Activated CD8-positive, alpha-beta T cell treated with anti-CD3 and anti-CD28 coated beads for 36 hours (primary cell): ENCODE results near the gene ADNP2. TPM values are rescaled to one million over a fixed set of nuclear protein-coding genes. Genes with fewer than 3 reads are reported as not detected.

Experiments used
- ATAC-seq: fragments of 200-7000 bp; cut with Tn5 transposase; one replicate; pipeline ENCODE4 v1.10.0; 2021; ENCODE audit warnings: mild to moderate bottlenecking, moderate library complexity
- CTCF ChIA-PET: fragments of 350-600 bp; sonication (Branson Sonifier 250); formaldehyde crosslinking; loops from one replicate; lab custom pipeline; 2021; ENCODE audit warnings: antibody characterized with exemption; lab: Charles Lee
- POLR2A ChIA-PET: fragments of 350-600 bp; sonication (Branson Sonifier 250); formaldehyde crosslinking; loops from one replicate; lab custom pipeline; 2021; ENCODE audit warnings: antibody characterized with exemption; lab: Charles Lee
- DNase-seq: peaks from one replicate; pipeline ENCODE4 v3.0.0-alpha.2; 2020
- H3K27ac Mint-ChIP-seq: one replicate; pipeline ENCODE4 v1.8.0; 2021; ENCODE audit warnings: mild to moderate bottlenecking, mixed read lengths
- H3K27me3 Mint-ChIP-seq: one replicate; pipeline ENCODE4 v1.8.0; 2021; ENCODE audit warnings: mixed read lengths
- H3K36me3 Mint-ChIP-seq: one replicate; pipeline ENCODE4 v1.8.0; 2021; ENCODE audit warnings: low read depth, mixed read lengths
- H3K4me1 Mint-ChIP-seq: one replicate; pipeline ENCODE4 v1.8.0; 2021; ENCODE audit warnings: low read depth, mixed read lengths
- H3K4me3 Mint-ChIP-seq: one replicate; pipeline ENCODE4 v1.8.0; 2021; ENCODE audit warnings: mild to moderate bottlenecking, moderate library complexity, mixed read lengths
- H3K9me3 Mint-ChIP-seq: one replicate; pipeline ENCODE4 v1.8.0; 2021; ENCODE audit warnings: mixed read lengths
- intact Hi-C: fragments of 100-400 bp; cut with micrococcal nuclease; formaldehyde crosslinking; loops from one replicate; pipeline ENCODE4 v1.10.0; 2022
- total RNA-seq, 2 experiments: library from RNA; stranded (reverse); gene quantifications; one replicate each; pipeline ENCODE4 v1.2.3, GENCODE V29; 2021
- TF ChIP-seq, protein P1 (sequence below): fragments of 200-600 bp; IDR thresholded peaks from one replicate; pipeline ENCODE4 v1.8.0; 2022; ENCODE audit warnings: antibody characterized with exemption, mild to moderate bottlenecking

ADNP2 gene
- total RNA-seq, 2 experiments from 2014 or later = 22.1 to 22.5 TPM

DNA sequence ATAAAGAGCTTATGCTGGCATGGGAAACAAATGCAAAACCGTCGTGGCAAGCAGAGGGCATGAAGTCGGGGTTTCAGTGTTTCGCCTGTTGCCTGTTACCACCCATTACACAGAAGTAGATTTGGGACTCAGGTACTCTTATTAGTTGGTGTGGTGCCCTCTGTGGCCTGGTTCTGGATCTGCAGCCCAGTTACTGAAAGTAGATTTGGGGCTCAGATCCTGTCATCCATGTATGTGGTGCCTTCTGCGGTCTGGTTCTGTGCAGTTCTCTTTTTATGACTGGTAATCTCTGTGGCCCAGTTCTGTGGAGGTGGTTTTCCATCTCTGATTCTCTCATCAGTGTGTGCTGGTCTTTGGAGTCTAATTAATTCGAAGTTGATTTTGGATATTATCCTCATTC lies 45.2 kb downstream of the ADNP2 start:
- H3K27me3 Mint-ChIP-seq = peaks cover 7% of the 10 kb centered on the region
- no peak overlapping the region for H3K27ac Mint-ChIP-seq
- ChIA-PET CTCF (interaction anchor here (0.8 to 2.0 kb wide), 5 partner anchors 9 to 71 kb away, joined by 3 to 7 read pairs (median 4); no protein-coding TSS in a partner anchor), POLR2A (interaction anchor here (1.0 kb wide), 1 partner anchor 86 kb away, joined by 3 read pairs; no protein-coding TSS in a partner anchor)
- no peak overlapping the region for H3K4me3 Mint-ChIP-seq
- H3K36me3 Mint-ChIP-seq = peaks cover under 1% of the 10 kb centered on the region
- peaks cover 4% of the 10 kb centered on the region for H3K4me1 Mint-ChIP-seq
- H3K9me3 Mint-ChIP-seq = no peaks in the 10 kb centered on the region
- TF ChIP-seq, protein P1, sequence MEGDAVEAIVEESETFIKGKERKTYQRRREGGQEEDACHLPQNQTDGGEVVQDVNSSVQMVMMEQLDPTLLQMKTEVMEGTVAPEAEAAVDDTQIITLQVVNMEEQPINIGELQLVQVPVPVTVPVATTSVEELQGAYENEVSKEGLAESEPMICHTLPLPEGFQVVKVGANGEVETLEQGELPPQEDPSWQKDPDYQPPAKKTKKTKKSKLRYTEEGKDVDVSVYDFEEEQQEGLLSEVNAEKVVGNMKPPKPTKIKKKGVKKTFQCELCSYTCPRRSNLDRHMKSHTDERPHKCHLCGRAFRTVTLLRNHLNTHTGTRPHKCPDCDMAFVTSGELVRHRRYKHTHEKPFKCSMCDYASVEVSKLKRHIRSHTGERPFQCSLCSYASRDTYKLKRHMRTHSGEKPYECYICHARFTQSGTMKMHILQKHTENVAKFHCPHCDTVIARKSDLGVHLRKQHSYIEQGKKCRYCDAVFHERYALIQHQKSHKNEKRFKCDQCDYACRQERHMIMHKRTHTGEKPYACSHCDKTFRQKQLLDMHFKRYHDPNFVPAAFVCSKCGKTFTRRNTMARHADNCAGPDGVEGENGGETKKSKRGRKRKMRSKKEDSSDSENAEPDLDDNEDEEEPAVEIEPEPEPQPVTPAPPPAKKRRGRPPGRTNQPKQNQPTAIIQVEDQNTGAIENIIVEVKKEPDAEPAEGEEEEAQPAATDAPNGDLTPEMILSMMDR = peak; percentile 59
- ATAC-seq (peak; percentile 90), DNase-seq (peak; percentile 77)
- intact Hi-C loops = no loop called here

DNA sequence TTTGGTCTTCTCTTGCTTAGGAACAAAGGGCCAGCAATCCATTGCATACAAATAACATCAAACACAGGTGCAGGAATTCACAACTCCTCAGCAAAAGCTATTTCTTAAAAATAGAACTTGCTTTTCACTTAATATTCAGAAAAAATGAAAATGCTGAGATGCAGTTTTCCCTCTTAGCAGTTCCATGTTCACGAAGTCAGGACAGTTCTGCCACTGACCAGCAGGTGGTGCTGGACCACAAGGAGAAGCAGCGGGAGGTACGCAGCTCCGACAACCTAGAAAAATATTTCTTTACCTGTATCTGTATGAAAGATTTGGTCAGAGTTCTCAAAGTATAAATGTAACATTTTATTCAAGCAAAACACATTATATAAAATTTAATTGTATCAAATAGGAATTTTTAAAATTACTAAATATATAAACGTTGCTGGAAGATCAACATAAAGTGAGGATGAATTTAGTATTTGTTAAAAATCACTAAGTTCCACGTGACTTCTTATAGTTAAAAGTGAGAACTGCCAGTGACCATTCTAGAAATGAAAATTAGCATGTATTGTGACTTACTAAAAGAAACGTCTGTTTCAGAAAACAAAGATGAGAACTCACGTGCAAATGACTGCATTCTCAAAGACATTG lies 48.8 kb downstream of the ADNP2 start:
- TF ChIP-seq, protein P1 = peak; percentile 98
- ChIA-PET POLR2A (interaction anchor here (1.3 kb wide), 1 partner anchor 99 kb away, joined by 4 read pairs; no protein-coding TSS in a partner anchor), CTCF (interaction anchor here (0.6 to 5.4 kb wide), 35 partner anchors 9 to 287 kb away, joined by 3 to 61 read pairs (median 5); partner anchors contain the start of gene PARD6G)
- no peaks in the 10 kb centered on the region for H3K36me3 Mint-ChIP-seq
- peaks cover 9% of the 10 kb centered on the region for H3K27me3 Mint-ChIP-seq
- no peaks in the 10 kb centered on the region for H3K9me3 Mint-ChIP-seq
- DNase-seq (peak; percentile 88), ATAC-seq (peak; percentile 70)
- H3K27ac Mint-ChIP-seq = no peak overlapping the region
- H3K4me3 Mint-ChIP-seq = no peak overlapping the region
- peaks cover 5% of the 10 kb centered on the region for H3K4me1 Mint-ChIP-seq
- intact Hi-C loops = no loop called here

DNA sequence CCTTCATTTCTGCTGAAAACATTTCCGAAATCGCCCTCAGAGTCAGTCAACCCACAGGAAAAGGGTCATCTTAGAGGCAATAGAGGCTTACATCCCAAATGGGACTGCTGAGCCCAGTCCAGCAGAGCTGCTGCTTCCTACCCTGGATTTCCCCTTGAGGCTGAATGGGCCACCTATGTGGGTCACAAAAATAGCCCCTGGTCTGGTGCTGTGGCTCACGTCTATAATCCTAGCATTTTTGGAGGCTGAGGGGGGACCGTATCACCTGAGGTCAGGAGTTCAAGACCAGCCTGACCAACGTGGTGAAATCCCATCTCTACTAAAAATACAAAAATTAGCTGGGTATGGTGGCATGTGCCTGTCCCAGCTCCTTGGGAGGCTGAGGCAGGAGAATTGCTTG lies 49.3 kb downstream of the ADNP2 start:
- Mint-ChIP-seq H3K27me3 (peaks cover 9% of the 10 kb centered on the region), H3K4me1 (peaks cover 5% of the 10 kb centered on the region), H3K9me3 (no peaks in the 10 kb centered on the region), H3K27ac (no peak overlapping the region), H3K4me3 (no peak overlapping the region), H3K36me3 (no peaks in the 10 kb centered on the region)
- TF ChIP-seq, protein P1 = no peak
- ATAC-seq = no peak
- no peak for DNase-seq
- intact Hi-C loops = no loop called here
- CTCF ChIA-PET = interaction anchor here (0.7 to 5.4 kb wide), 31 partner anchors 9 to 288 kb away, joined by 3 to 61 read pairs (median 6); partner anchors contain the start of gene PARD6G
- POLR2A ChIA-PET = interaction anchor here (0.6 to 1.3 kb wide), 2 partner anchors 98 to 147 kb away, joined by 3 to 4 read pairs; no protein-coding TSS in a partner anchor

DNA sequence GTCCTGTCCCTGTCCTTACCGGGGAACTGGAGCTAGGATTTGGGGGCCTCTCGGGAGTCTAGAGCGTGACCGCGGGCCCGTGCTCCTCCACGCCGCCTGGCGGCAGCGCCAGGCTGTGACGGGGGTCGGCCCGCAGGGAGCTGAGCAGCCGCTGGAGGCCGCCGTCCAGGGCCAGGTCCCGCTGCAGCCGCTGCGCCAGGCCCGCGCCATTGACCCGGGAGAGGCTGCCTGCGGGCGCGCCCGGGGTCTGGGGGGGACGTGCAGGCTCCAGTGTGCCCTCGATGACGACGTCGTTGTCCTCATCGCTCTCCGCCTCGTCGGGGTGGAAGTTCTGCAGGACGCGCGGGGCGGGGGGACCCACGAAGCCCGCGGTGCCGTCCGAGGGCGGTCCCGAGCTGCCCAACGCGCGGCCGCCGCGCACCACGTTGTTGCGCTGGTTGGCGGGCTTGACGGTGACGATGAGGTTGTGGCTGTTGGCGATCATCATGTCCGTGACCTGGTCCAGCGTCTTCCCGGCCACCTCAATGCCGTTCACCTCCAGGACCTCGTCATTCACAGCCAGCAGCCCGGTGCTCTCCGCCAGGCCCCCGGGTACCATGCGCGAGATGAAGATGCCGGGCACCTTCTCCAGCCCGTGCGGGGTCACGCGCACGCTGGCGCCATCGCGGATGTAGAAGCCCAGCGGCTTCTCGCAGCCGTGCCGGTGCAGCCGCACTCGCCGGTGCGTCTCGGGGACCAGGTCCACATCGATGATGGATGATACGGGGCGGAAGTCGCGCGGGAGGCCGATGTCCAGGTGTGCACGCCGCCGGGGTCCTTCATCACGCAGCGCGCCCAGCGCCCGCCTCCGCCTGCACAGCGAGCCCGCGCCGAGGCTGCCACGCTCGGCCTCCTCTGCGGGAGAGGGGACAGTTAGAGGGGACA lies 50.9 kb downstream of the ADNP2 start:
- TF ChIP-seq, protein P1 = peak; percentile 74
- DNase-seq (peak; percentile 49), ATAC-seq (peak; percentile 88)
- peaks cover 9% of the 10 kb centered on the region for H3K27me3 Mint-ChIP-seq
- H3K4me1 Mint-ChIP-seq = peaks cover 2% of the 10 kb centered on the region
- peaks cover 9% of the 10 kb centered on the region for H3K9me3 Mint-ChIP-seq
- H3K36me3 Mint-ChIP-seq = no peaks in the 10 kb centered on the region
- POLR2A ChIA-PET = no interaction called here
- H3K27ac Mint-ChIP-seq = no peak overlapping the region
- H3K4me3 Mint-ChIP-seq = no peak overlapping the region
- CTCF ChIA-PET = interaction anchor here (0.6 to 5.4 kb wide), 24 partner anchors 9 to 99 kb away, joined by 3 to 61 read pairs (median 4); no protein-coding TSS in a partner anchor
- intact Hi-C loops = no loop called here
